ENCODE measurements around the gene GFOD1.

DNA sequence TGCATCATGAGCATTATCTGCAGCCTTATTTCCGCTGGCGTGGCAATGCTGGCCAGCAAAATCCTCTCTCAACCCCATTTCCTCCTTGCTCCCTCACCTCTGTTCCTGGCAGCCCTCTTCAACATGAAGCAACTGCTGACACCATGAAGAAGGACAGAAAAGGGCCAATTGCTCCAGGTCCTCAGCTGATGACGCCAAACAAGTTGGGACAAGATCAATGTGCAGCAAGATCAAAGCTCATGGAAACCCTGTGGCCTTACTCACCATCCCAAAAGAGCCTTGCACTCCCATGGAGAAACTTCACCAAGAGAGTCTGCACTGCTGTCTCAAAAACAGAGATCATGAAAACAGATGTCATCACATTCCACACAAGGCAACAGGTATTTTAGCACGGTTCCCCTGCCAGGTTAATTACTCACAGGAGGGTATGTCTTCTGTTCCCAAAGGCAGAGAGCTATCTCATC is 7.4 kb downstream of the GFOD1 start:
- TF ChIP-seq, protein P1, sequence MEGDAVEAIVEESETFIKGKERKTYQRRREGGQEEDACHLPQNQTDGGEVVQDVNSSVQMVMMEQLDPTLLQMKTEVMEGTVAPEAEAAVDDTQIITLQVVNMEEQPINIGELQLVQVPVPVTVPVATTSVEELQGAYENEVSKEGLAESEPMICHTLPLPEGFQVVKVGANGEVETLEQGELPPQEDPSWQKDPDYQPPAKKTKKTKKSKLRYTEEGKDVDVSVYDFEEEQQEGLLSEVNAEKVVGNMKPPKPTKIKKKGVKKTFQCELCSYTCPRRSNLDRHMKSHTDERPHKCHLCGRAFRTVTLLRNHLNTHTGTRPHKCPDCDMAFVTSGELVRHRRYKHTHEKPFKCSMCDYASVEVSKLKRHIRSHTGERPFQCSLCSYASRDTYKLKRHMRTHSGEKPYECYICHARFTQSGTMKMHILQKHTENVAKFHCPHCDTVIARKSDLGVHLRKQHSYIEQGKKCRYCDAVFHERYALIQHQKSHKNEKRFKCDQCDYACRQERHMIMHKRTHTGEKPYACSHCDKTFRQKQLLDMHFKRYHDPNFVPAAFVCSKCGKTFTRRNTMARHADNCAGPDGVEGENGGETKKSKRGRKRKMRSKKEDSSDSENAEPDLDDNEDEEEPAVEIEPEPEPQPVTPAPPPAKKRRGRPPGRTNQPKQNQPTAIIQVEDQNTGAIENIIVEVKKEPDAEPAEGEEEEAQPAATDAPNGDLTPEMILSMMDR (IDR thresholded peaks at IDR 0.05): no peak
- no peak for TF ChIP-seq POLR2A (IDR thresholded peaks at IDR 0.05)
